ENCODE data around the gene FADD. TPM values are rescaled to one million over a fixed set of nuclear protein-coding genes. Genes with fewer than 3 reads are reported as not detected.
A peak's percentile ranks its signal among the peaks of the same experiment; 100 is the strongest.

Gene FADD
- total RNA-seq, 6 donors from 2014 or later: 13.6 to 30.1 (median 23.0) TPM

- no peak for ATAC-seq (ENCODE audit: low FRiP score in 2 of 2)
- 86 to 95% methylated on average over 1 to 6 of the region's 6 CpGs for WGBS, 2 donors
- Histone ChIP-seq H3K9me3 (no peaks in the 10 kb centered on the region), H3K4me3 (no peak overlapping the region), H3K36me3 (no peaks in the 10 kb centered on the region), H3K4me1 (no peaks in the 10 kb centered on the region), H3K27ac (no peak overlapping the region), H3K27me3 (no peaks in the 10 kb centered on the region)
- TF ChIP-seq CTCF (IDR thresholded peaks at IDR 0.05): no peak
- TF ChIP-seq EP300 (IDR thresholded peaks at IDR 0.05): no peak
- TF ChIP-seq POLR2A (IDR thresholded peaks at IDR 0.05): no peak
- no peak for TF ChIP-seq POLR2AphosphoS5 (IDR thresholded peaks at IDR 0.05)
- no peak for DNase-seq
These were observed 16.7 kb upstream of the FADD start for GRCh38 chr11:70186420-70186819.

- ATAC-seq (ENCODE audit: low FRiP score in 2 of 2): no peak
- no peaks in the 10 kb centered on the region for H3K4me1 ChIP-seq
- H3K36me3 ChIP-seq: no peaks in the 10 kb centered on the region
- H3K9me3 ChIP-seq: no peaks in the 10 kb centered on the region
- H3K4me3 ChIP-seq: no peak overlapping the region
- no peak for TF ChIP-seq POLR2A (IDR thresholded peaks at IDR 0.05)
- TF ChIP-seq CTCF (IDR thresholded peaks at IDR 0.05): no peak
- no peak for TF ChIP-seq POLR2AphosphoS5 (IDR thresholded peaks at IDR 0.05)
- no peak for TF ChIP-seq EP300 (IDR thresholded peaks at IDR 0.05)
- 84 to 96% methylated on average over 7 to 10 of the region's 10 CpGs for WGBS, 2 donors
- H3K27ac ChIP-seq: no peak overlapping the region
- H3K27me3 ChIP-seq: no peaks in the 10 kb centered on the region
- DNase-seq: no peak
These were observed 16.2 kb upstream of the FADD start for GRCh38 chr11:70186936-70187335.

- Histone ChIP-seq H3K4me3 (no peak overlapping the region), H3K27me3 (no peaks in the 10 kb centered on the region), H3K36me3 (no peaks in the 10 kb centered on the region), H3K4me1 (no peaks in the 10 kb centered on the region), H3K9me3 (no peaks in the 10 kb centered on the region), H3K27ac (no peak overlapping the region)
- TF ChIP-seq EP300 (IDR thresholded peaks at IDR 0.05): no peak
- TF ChIP-seq POLR2AphosphoS5 (IDR thresholded peaks at IDR 0.05): no peak
- TF ChIP-seq CTCF (IDR thresholded peaks at IDR 0.05): no peak
- no peak for TF ChIP-seq POLR2A (IDR thresholded peaks at IDR 0.05)
- 87 to 89% methylated on average over 15 of the region's 15 CpGs for WGBS, 2 donors
- no peak for DNase-seq
- ATAC-seq (ENCODE audit: low FRiP score in 2 of 2): no peak
These were observed 15.3 kb upstream of the FADD start for GRCh38 chr11:70187771-70188170.

GRCh38 chr11:70189622-70190021 lies 13.5 kb upstream of the FADD start:
- Histone ChIP-seq H3K4me3 (no peak overlapping the region), H3K4me1 (no peaks in the 10 kb centered on the region), H3K36me3 (no peaks in the 10 kb centered on the region), H3K27ac (no peak overlapping the region), H3K9me3 (no peaks in the 10 kb centered on the region), H3K27me3 (no peaks in the 10 kb centered on the region)
- no peak for ATAC-seq (ENCODE audit: low FRiP score in 2 of 2)
- WGBS, 2 donors: 79 to 95% methylated on average over 11 of the region's 11 CpGs
- DNase-seq: no peak
- TF ChIP-seq CTCF (IDR thresholded peaks at IDR 0.05): no peak
- no peak for TF ChIP-seq POLR2A (IDR thresholded peaks at IDR 0.05)
- no peak for TF ChIP-seq EP300 (IDR thresholded peaks at IDR 0.05)
- no peak for TF ChIP-seq POLR2AphosphoS5 (IDR thresholded peaks at IDR 0.05)

GRCh38 chr11:70191495-70192140 lies 11.5 kb upstream of the FADD start:
- H3K9me3 ChIP-seq: no peaks in the 10 kb centered on the region
- H3K36me3 ChIP-seq: no peaks in the 10 kb centered on the region
- 12 to 18% methylated on average over 10 to 22 of the region's 22 CpGs for WGBS, 2 donors
- no peak for TF ChIP-seq POLR2AphosphoS5 (IDR thresholded peaks at IDR 0.05)
- peak; percentile 78 to 92 (median 84) for TF ChIP-seq CTCF (IDR thresholded peaks at IDR 0.05)
- DNase-seq: peak; percentile 80 to 94
- peaks cover 0 to 6% (median 0%) of the 10 kb centered on the region in 4 donors for H3K4me1 ChIP-seq
- no peak overlapping the region for H3K27ac ChIP-seq
- no peak overlapping the region for H3K4me3 ChIP-seq
- H3K27me3 ChIP-seq: no peaks in the 10 kb centered on the region
- peak; percentile 82 to 86 for ATAC-seq (ENCODE audit: low FRiP score in 2 of 2)
